Gastrocnemius medialis (tissue), 4 donors: ENCODE data around the gene RNF44.

Experiments
- POLR2A ChIP-seq, 2 donors: fragments of 450-650 bp; IDR thresholded peaks; one replicate each; pipeline ENCODE4 v1.6.1; 2017; ENCODE audit warnings: antibody characterized with exemption in 2 of 2, mild to moderate bottlenecking in 2 of 2, moderate library complexity in 2 of 2
- TF ChIP-seq, protein P1 (sequence below), 5 experiments: fragments of 450-650 bp in 3 of 5; fragments of 200-600 bp in 2 of 5; sonication (generic) in 2 of 5; IDR thresholded peaks in 4 of 5; conservative IDR thresholded peaks in 1 of 5; 1 replicate in 4 of 5; 2 replicates in 1 of 5; pipeline ENCODE4 v1.5.1; 2016 to 2019; ENCODE audit warnings: antibody characterized with exemption in 5 of 5, mild to moderate bottlenecking in 3 of 5, moderate library complexity in 3 of 5

DNA sequence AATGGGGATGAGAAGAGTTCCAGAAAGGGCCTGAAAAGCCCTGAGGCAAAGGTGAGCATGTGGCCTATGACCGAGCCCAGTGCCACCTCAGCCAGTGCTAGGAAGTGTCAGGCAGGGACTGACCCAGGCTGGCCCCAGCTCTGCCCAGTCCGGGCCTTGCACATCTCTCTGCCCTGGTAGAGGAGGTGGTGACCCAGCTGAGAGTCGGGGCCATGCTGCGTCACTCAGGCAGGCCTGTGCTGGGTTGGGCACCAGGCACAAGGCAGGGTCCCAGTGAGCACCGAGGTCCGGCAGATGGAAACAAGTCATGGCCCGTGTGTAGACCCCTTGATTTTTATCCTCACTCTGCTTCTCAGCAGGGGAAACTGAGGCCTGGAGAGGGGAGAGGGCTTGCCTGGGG is 12.7 kb upstream of the RNF44 start:
- TF ChIP-seq, protein P1, sequence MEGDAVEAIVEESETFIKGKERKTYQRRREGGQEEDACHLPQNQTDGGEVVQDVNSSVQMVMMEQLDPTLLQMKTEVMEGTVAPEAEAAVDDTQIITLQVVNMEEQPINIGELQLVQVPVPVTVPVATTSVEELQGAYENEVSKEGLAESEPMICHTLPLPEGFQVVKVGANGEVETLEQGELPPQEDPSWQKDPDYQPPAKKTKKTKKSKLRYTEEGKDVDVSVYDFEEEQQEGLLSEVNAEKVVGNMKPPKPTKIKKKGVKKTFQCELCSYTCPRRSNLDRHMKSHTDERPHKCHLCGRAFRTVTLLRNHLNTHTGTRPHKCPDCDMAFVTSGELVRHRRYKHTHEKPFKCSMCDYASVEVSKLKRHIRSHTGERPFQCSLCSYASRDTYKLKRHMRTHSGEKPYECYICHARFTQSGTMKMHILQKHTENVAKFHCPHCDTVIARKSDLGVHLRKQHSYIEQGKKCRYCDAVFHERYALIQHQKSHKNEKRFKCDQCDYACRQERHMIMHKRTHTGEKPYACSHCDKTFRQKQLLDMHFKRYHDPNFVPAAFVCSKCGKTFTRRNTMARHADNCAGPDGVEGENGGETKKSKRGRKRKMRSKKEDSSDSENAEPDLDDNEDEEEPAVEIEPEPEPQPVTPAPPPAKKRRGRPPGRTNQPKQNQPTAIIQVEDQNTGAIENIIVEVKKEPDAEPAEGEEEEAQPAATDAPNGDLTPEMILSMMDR (IDR thresholded peaks at IDR 0.05 in 4 of 5, conservative IDR thresholded peaks at IDR 0.05 in 1 of 5): no peak
- no peak for TF ChIP-seq POLR2A (IDR thresholded peaks at IDR 0.05)
